Upper lobe of right lung (tissue), 1 donor: ENCODE data around the gene ZNF544. TPM values are rescaled to one million over a fixed set of nuclear protein-coding genes. Genes with fewer than 3 reads are reported as not detected.
A peak's percentile ranks its signal among the peaks of the same experiment; 100 is the strongest.

ENCODE experiments used
- ATAC-seq: fragments of 200-7000 bp; cut with Tn5 transposase; one replicate; pipeline ENCODE4 v1.9.1; 2020; ENCODE audit warnings: mild to moderate bottlenecking, moderate library complexity
- DNase-seq: peaks from one replicate; pipeline ENCODE4 v3.0.0-alpha.2; 2020
- H3K27ac ChIP-seq: fragments of 200-600 bp; one replicate; pipeline ENCODE4 v1.8.0; 2022
- H3K27me3 ChIP-seq: fragments of 200-600 bp; one replicate; pipeline ENCODE4 v1.8.0; 2022; ENCODE audit warnings: mild to moderate bottlenecking
- H3K36me3 ChIP-seq: fragments of 200-600 bp; one replicate; pipeline ENCODE4 v1.8.0; 2022
- H3K4me1 ChIP-seq: fragments of 200-600 bp; one replicate; pipeline ENCODE4 v1.8.0; 2022
- H3K4me3 ChIP-seq: fragments of 200-600 bp; one replicate; pipeline ENCODE4 v1.8.0; 2022; ENCODE audit warnings: mild to moderate bottlenecking
- H3K9me3 ChIP-seq: fragments of 200-600 bp; one replicate; pipeline ENCODE4 v1.8.0; 2022
- CTCF ChIP-seq: fragments of 200-600 bp; IDR thresholded peaks from one replicate; pipeline ENCODE4 v1.8.0; 2022; ENCODE audit warnings: antibody characterized with exemption
- intact Hi-C: fragments of 100-400 bp; cut with DNase I; formaldehyde crosslinking; loops from one replicate; pipeline ENCODE4 v1.11.0; 2022
- total RNA-seq: library from RNA; stranded (reverse); fragmentation: NEBNext Ultra II Directional; extraction: Animal tissue kit (Norgen Biotek cat#: 25700); gene quantifications from one replicate; pipeline ENCODE4 v1.2.1, GENCODE V29; 2021
- donor health status: DM: no; HTN: yes; CAD: no; lungs with severe emphysema.

Gene ZNF544
- total RNA-seq, 1 donor from 2014 or later = 27.0 TPM

GRCh38 chr19:58296104-58296503 is 67.4 kb downstream of the ZNF544 start:
- no peak overlapping the region for H3K27ac ChIP-seq
- no peak for DNase-seq
- no peak overlapping the region for H3K4me3 ChIP-seq
- intact Hi-C loops = no loop called here
- TF ChIP-seq CTCF = no peak
- H3K27me3 ChIP-seq = no peaks in the 10 kb centered on the region
- H3K4me1 ChIP-seq = no peaks in the 10 kb centered on the region
- no peaks in the 10 kb centered on the region for H3K9me3 ChIP-seq
- no peak for ATAC-seq
- H3K36me3 ChIP-seq = peaks cover 45% of the 10 kb centered on the region

GRCh38 chr19:58300620-58301019 is 71.9 kb downstream of the ZNF544 start:
- H3K36me3 ChIP-seq = peaks cover 10% of the 10 kb centered on the region
- intact Hi-C loops = no loop called here
- no peak for DNase-seq
- ATAC-seq = no peak
- TF ChIP-seq CTCF = no peak
- no peak overlapping the region for H3K4me3 ChIP-seq
- H3K27me3 ChIP-seq = no peaks in the 10 kb centered on the region
- H3K9me3 ChIP-seq = no peaks in the 10 kb centered on the region
- peaks cover 4% of the 10 kb centered on the region for H3K4me1 ChIP-seq
- H3K27ac ChIP-seq = no peak overlapping the region

GRCh38 chr19:58304255-58304654 is 75.5 kb downstream of the ZNF544 start:
- peaks cover 20% of the 10 kb centered on the region for H3K4me1 ChIP-seq
- intact Hi-C loops = no loop called here
- peak overlapping the region; percentile 91 for H3K4me3 ChIP-seq
- H3K27ac ChIP-seq = peak overlapping the region; percentile 95
- no peak for ATAC-seq
- H3K36me3 ChIP-seq = peaks cover 30% of the 10 kb centered on the region
- H3K9me3 ChIP-seq = no peaks in the 10 kb centered on the region
- DNase-seq = no peak
- TF ChIP-seq CTCF = no peak
- no peaks in the 10 kb centered on the region for H3K27me3 ChIP-seq

- TF ChIP-seq CTCF = no peak
- H3K9me3 ChIP-seq = no peaks in the 10 kb centered on the region
- intact Hi-C loops = no loop called here
- H3K4me3 ChIP-seq = peak overlapping the region; percentile 91
- ATAC-seq (no peak), DNase-seq (no peak)
- H3K27me3 ChIP-seq = no peaks in the 10 kb centered on the region
- H3K27ac ChIP-seq = peak overlapping the region; percentile 95
- H3K4me1 ChIP-seq = peaks cover 20% of the 10 kb centered on the region
- H3K36me3 ChIP-seq = peaks cover 35% of the 10 kb centered on the region
Measured at GRCh38 chr19:58304748-58305064, 76.0 kb downstream of the ZNF544 start.

- no peak for TF ChIP-seq CTCF
- H3K27ac ChIP-seq = peak within 1 kb of the TSS; percentile 95
- no peaks in the 10 kb centered on the region for H3K27me3 ChIP-seq
- H3K9me3 ChIP-seq = no peaks in the 10 kb centered on the region
- H3K4me1 ChIP-seq = peaks cover 20% of the 10 kb centered on the region
- peak within 1 kb of the TSS; percentile 91 for H3K4me3 ChIP-seq
- ATAC-seq (peak; percentile 100), DNase-seq (peak; percentile 98)
- intact Hi-C loops = no loop called here
- H3K36me3 ChIP-seq = peaks cover 36% of the 10 kb centered on the region
Measured at GRCh38 chr19:58305065-58305931, 76.6 kb downstream of the ZNF544 start, which contains the start of gene ERVK3-1. ERVK3-1 (plus strand) TSS chr19:58305377; CDS start chr19:58312169, 6,792 bp downstream.
